Peyer's patch (tissue), 4 donors: ENCODE results near the gene SNAPC3. TPM values are rescaled to one million over a fixed set of nuclear protein-coding genes. Genes with fewer than 3 reads are reported as not detected.

ENCODE experiments used
- DNase-seq, 3 donors: peaks; one replicate each; pipeline ENCODE4 v3.0.0-alpha.2; 2017 to 2019
- H3K27ac ChIP-seq, 4 donors: fragments of 200-600 bp; sonication (generic); one replicate each; pipeline ENCODE4 v1.5.1; 2016 to 2019
- H3K27me3 ChIP-seq, 2 donors: fragments of 200-600 bp; sonication (generic); one replicate each; pipeline ENCODE4 v1.5.1; 2019
- H3K36me3 ChIP-seq, 3 donors: fragments of 200-600 bp; sonication (generic); one replicate each; pipeline ENCODE4 v1.5.1; 2016 to 2019
- H3K4me1 ChIP-seq, 4 donors: fragments of 200-600 bp; sonication (generic); one replicate each; pipeline ENCODE4 v1.5.1; 2016 to 2019
- H3K4me3 ChIP-seq, 4 donors: fragments of 200-600 bp; sonication (generic); 1 replicate in 3 of 4; 2 replicates in 1 of 4; pipeline ENCODE4 v1.5.1; 2016 to 2019; ENCODE audit warnings: mild to moderate bottlenecking in 1 of 4
- H3K9me3 ChIP-seq, 4 donors: fragments of 200-600 bp; sonication (generic); one replicate each; pipeline ENCODE4 v1.5.1; 2016 to 2019; ENCODE audit warnings: mild to moderate bottlenecking in 1 of 4
- CTCF ChIP-seq, 6 experiments: fragments of 450-650 bp in 4 of 6; fragments of 200-600 bp in 2 of 6; sonication (generic) in 1 of 6; IDR thresholded peaks; one replicate each; pipeline ENCODE4 v1.5.1; 2017 to 2019; ENCODE audit warnings: antibody characterized with exemption in 6 of 6, mild to moderate bottlenecking in 3 of 6, moderate library complexity in 1 of 6
- POLR2A ChIP-seq, 2 donors: fragments of 450-650 bp; IDR thresholded peaks; one replicate each; pipeline ENCODE4 v1.5.1; 2017; ENCODE audit warnings: antibody characterized with exemption in 2 of 2, mild to moderate bottlenecking in 2 of 2, moderate library complexity in 2 of 2
- total RNA-seq, 4 donors: library from RNA; depleted of rRNA; stranded (reverse); fragments of >200 nt; gene quantifications; one replicate each; pipeline ENCODE4 v1.1.0, GENCODE V29; 2016

Gene SNAPC3
- total RNA-seq, 4 donors from 2014 or later = 42.9 to 72.2 (median 61.3) TPM

GRCh38 chr9:15491950-15492349, 69.3 kb downstream of the SNAPC3 start:
- DNase-seq = no peak
- no peaks in the 10 kb centered on the region for H3K27me3 ChIP-seq

GRCh38 chr9:15492485-15493150, 69.9 kb downstream of the SNAPC3 start:
- Histone ChIP-seq H3K27me3 (no peaks in the 10 kb centered on the region), H3K36me3 (peaks cover 0 to 8% (median 0%) of the 10 kb centered on the region in 3 donors), H3K4me1 (no peaks in the 10 kb centered on the region), H3K4me3 (no peak overlapping the region), H3K9me3 (peaks cover 0 to 3% (median 0%) of the 10 kb centered on the region in 4 donors), H3K27ac (no peak overlapping the region)
- DNase-seq = no peak
- TF ChIP-seq CTCF (IDR thresholded peaks at IDR 0.05) = no peak

More at GRCh38 chr9:15491950-15492349, 69.3 kb downstream of the SNAPC3 start:
- Histone ChIP-seq H3K9me3 (peaks cover 0 to 3% (median 0%) of the 10 kb centered on the region in 4 donors), H3K4me1 (no peaks in the 10 kb centered on the region), H3K4me3 (no peak overlapping the region), H3K36me3 (peaks cover 0 to 15% (median 0%) of the 10 kb centered on the region in 3 donors), H3K27ac (no peak overlapping the region)
- TF ChIP-seq CTCF (IDR thresholded peaks at IDR 0.05) (no peak), POLR2A (IDR thresholded peaks at IDR 0.05) (no peak)

GRCh38 chr9:15498246-15498995, 75.7 kb downstream of the SNAPC3 start:
- no peaks in the 10 kb centered on the region for H3K27me3 ChIP-seq
- H3K36me3 ChIP-seq = no peaks in the 10 kb centered on the region
- no peaks in the 10 kb centered on the region for H3K4me1 ChIP-seq
- TF ChIP-seq CTCF (IDR thresholded peaks at IDR 0.05) = no peak
- no peak overlapping the region for H3K4me3 ChIP-seq
- no peak overlapping the region for H3K27ac ChIP-seq
- H3K9me3 ChIP-seq = no peaks in the 10 kb centered on the region
- no peak for DNase-seq

- no peaks in the 10 kb centered on the region for H3K4me1 ChIP-seq
- H3K27me3 ChIP-seq = no peaks in the 10 kb centered on the region
- H3K4me3 ChIP-seq = no peak overlapping the region
- DNase-seq = no peak
- H3K9me3 ChIP-seq = no peaks in the 10 kb centered on the region
- no peak for TF ChIP-seq CTCF (IDR thresholded peaks at IDR 0.05)
- no peak for TF ChIP-seq POLR2A (IDR thresholded peaks at IDR 0.05)
- no peaks in the 10 kb centered on the region for H3K36me3 ChIP-seq
- no peak overlapping the region for H3K27ac ChIP-seq
Observed at GRCh38 chr9:15499139-15499538, 76.5 kb downstream of the SNAPC3 start.

- no peak for TF ChIP-seq CTCF (IDR thresholded peaks at IDR 0.05)
- no peak for TF ChIP-seq POLR2A (IDR thresholded peaks at IDR 0.05)
- no peak overlapping the region for H3K27ac ChIP-seq
- peaks cover 0 to 14% (median 0%) of the 10 kb centered on the region in 3 donors for H3K36me3 ChIP-seq
- H3K4me1 ChIP-seq = no peaks in the 10 kb centered on the region
- H3K27me3 ChIP-seq = no peaks in the 10 kb centered on the region
- DNase-seq = no peak
- H3K4me3 ChIP-seq = no peak overlapping the region
- H3K9me3 ChIP-seq = no peaks in the 10 kb centered on the region
Observed at GRCh38 chr9:15501179-15501578, 78.5 kb downstream of the SNAPC3 start.
